ENCODE data around the gene PSMD5. TPM values are rescaled to one million over a fixed set of nuclear protein-coding genes. Genes with fewer than 3 reads are reported as not detected.

PSMD5 gene
- total and polyA plus RNA-seq, 9 of the 15 experiments (the other 6 are each of a cell fraction or from before 2014, with no cell fraction given): 46.4 to 148 (median 76.3) TPM

DNA sequence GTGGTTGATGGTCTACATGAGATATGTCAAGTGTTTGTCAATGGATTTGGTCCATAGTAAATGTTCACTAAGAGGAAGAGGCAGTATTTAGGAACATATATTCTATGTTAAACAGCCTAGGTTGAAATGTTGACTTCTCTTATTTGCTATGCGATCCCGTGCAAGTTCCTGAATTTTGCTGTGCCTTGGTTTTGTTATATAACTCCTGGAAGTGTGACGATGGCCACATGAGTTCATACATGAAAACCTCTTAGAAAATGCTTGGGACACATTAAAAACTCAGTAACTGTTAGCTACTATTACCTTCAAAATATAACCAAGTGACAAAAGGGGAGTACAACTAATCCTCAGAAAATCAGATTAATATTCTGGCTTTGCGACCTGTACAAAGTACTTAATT is 27.6 kb downstream of the PSMD5 start:
- ChIA-PET CTCF (ENCODE audit: low intra/inter-chr PET ratio) (no interaction called here), POLR2A (interaction anchor here (0.7 to 1.9 kb wide), 3 partner anchors 10 to 18 kb away, joined by 4 to 5 read pairs (median 5); no protein-coding TSS in a partner anchor)
- Histone ChIP-seq H4K20me1 (replicated peaks; ENCODE audit: control insufficient read depth, insufficient read depth, low read length) (no peaks in the 10 kb centered on the region), H3K4me2 (ENCODE audit: insufficient read depth, low read length) (no peak overlapping the region), H3K4me1 (replicated peaks in 1 of 2; ENCODE audit: control insufficient read depth in 2 of 2, insufficient read depth in 2 of 2, low read length in 2 of 2) (no peaks in the 10 kb centered on the region), H3K27me3 (ENCODE audit: control insufficient read depth in 2 of 2, insufficient read depth in 2 of 2, low read length in 2 of 2) (no peaks in the 10 kb centered on the region), H2AFZ (ENCODE audit: low read depth, low read length) (no peak overlapping the region), H3K4me3 (no peak overlapping the region), H3K9me3 (replicated peaks; ENCODE audit: control insufficient read depth, insufficient read depth, low read depth, low read length) (no peaks in the 10 kb centered on the region), H3K79me2 (ENCODE audit: control insufficient read depth, insufficient read depth, low read length) (no peaks in the 10 kb centered on the region), H3K27ac (ENCODE audit: extremely low read depth, low read depth, low read length) (no peak overlapping the region), H3K9ac (ENCODE audit: insufficient read depth in 1 of 2, low read depth in 2 of 2, low read length in 2 of 2) (no peak overlapping the region), H3K36me3 (ENCODE audit: control insufficient read depth, insufficient read depth, low read length) (peaks cover 87% of the 10 kb centered on the region), H3K9me1 (ENCODE audit: control insufficient read depth, insufficient read depth, low read length) (no peaks in the 10 kb centered on the region)
- ATAC-seq (no peak), DNase-seq (ENCODE audit: extremely low read depth in 1 of 4, low spot score in 3 of 4) (no peak), FAIRE-seq (no peak)
- intact Hi-C loops (cut with micrococcal nuclease) (no loop called here), in situ Hi-C loops (cut with MboI) (no loop called here)
- BruUV-seq (replicated peaks): no TSS peak
- TF ChIP-seq XRCC3 (IDR thresholded peaks at IDR 0.05): 0 out of 2 replicates have a peak, but pooled peaks have one; percentile 8
- no peak for TF ChIP-seq FOXJ2 (tag; IDR thresholded peaks at IDR 0.05)
- no peak for TF ChIP-seq ZNF347 (CRISPR knock-in tag; IDR thresholded peaks at IDR 0.05; ENCODE audit: low read depth)
- TF ChIP-seq, protein P1, sequence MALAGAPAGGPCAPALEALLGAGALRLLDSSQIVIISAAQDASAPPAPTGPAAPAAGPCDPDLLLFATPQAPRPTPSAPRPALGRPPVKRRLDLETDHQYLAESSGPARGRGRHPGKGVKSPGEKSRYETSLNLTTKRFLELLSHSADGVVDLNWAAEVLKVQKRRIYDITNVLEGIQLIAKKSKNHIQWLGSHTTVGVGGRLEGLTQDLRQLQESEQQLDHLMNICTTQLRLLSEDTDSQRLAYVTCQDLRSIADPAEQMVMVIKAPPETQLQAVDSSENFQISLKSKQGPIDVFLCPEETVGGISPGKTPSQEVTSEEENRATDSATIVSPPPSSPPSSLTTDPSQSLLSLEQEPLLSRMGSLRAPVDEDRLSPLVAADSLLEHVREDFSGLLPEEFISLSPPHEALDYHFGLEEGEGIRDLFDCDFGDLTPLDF (CRISPR knock-in tag; IDR thresholded peaks at IDR 0.05): 0 out of 2 replicates have a peak, but pooled peaks have one; percentile 26
- TF ChIP-seq NCOR1 (IDR thresholded peaks at IDR 0.05): 0 out of 2 replicates have a peak, but pooled peaks have one; percentile 5
- TF ChIP-seq PML (IDR thresholded peaks at IDR 0.05; ENCODE audit: low read length): peak; percentile 19; the same call in 1 of the 2 replicates
- TF ChIP-seq FUS (optimal IDR thresholded peaks at IDR 0.05; ENCODE audit: low read depth, low read length): peak; percentile 63
- no peak for TF ChIP-seq ZBTB17 (CRISPR knock-in tag; IDR thresholded peaks at IDR 0.05)
- 93% methylated on average over 4 of the region's 4 CpGs for WGBS (ENCODE audit: insufficient coverage, low coverage, missing lambda C conversion rate)
